Stimulated activated CD8-positive, alpha-beta memory T cell treated with anti-CD3 and anti-CD28 coated beads, Interleukin-4, amount 100 ng/mL, for 4 hours (primary cell): Measurements from ENCODE around the gene ATF7IP2.
"Not testable (repeated sequence)": the region's sequence is repeated elsewhere in the genome, so short reads cannot be mapped to it uniquely, and the experiment has no call there.

ENCODE experiments used
- DNase-seq, 2 donors: peaks; one replicate each; pipeline ENCODE4 v3.0.0-alpha.2; 2020; ENCODE audit warnings: low read depth in 2 of 2, low spot score in 1 of 2

ATF7IP2 gene

GRCh38 chr16:10385725-10386516, at the start of gene ATF7IP2:
Gene ATF7IP2, plus strand, starts transcription at chr16:10386061. Its CDS starts 44,560 bp downstream, at chr16:10430621.
- DNase-seq: peak; percentile 71 to 81

- no peak for DNase-seq
Measured at GRCh38 chr16:10338426-10338825, 47.4 kb upstream of the ATF7IP2 start.

- no peak for DNase-seq
Measured at GRCh38 chr16:10339777-10340732, 45.8 kb upstream of the ATF7IP2 start.

GRCh38 chr16:10343124-10343760, 42.6 kb upstream of the ATF7IP2 start:
- no peak for DNase-seq

- not testable (repeated sequence) for DNase-seq
Measured at GRCh38 chr16:10344699-10345098, 41.2 kb upstream of the ATF7IP2 start.

- no peak for DNase-seq
Measured at GRCh38 chr16:10345629-10346028, 40.2 kb upstream of the ATF7IP2 start.

GRCh38 chr16:10349851-10350250, 36.0 kb upstream of the ATF7IP2 start:
- DNase-seq: no peak

- no peak for DNase-seq
Measured at GRCh38 chr16:10352262-10352661, 33.6 kb upstream of the ATF7IP2 start.

- no peak for DNase-seq
Measured at GRCh38 chr16:10355589-10355988, 30.3 kb upstream of the ATF7IP2 start.

GRCh38 chr16:10356870-10357842, 28.7 kb upstream of the ATF7IP2 start:
- DNase-seq: no peak

GRCh38 chr16:10361747-10362076, 24.1 kb upstream of the ATF7IP2 start:
- DNase-seq: not testable (repeated sequence)

GRCh38 chr16:10362077-10362863, 23.6 kb upstream of the ATF7IP2 start:
- DNase-seq: no peak

GRCh38 chr16:10362864-10363197, 23.0 kb upstream of the ATF7IP2 start:
- DNase-seq: not testable (repeated sequence)

- not testable (repeated sequence) for DNase-seq
Measured at GRCh38 chr16:10366619-10367018, 19.2 kb upstream of the ATF7IP2 start.

- no peak for DNase-seq
Measured at GRCh38 chr16:10367616-10368188, 18.2 kb upstream of the ATF7IP2 start.

- DNase-seq: no peak
Measured at GRCh38 chr16:10368969-10369551, 16.8 kb upstream of the ATF7IP2 start.

GRCh38 chr16:10370096-10370726, 15.7 kb upstream of the ATF7IP2 start:
- no peak for DNase-seq

- no peak for DNase-seq
Measured at GRCh38 chr16:10371592-10371991, 14.3 kb upstream of the ATF7IP2 start.

- DNase-seq: no peak
Measured at GRCh38 chr16:10373556-10373955, 12.3 kb upstream of the ATF7IP2 start.
